ENCODE data around the gene HOXA9.

Gene HOXA9

GRCh38 chr7:27141923-27142579 is 23.3 kb downstream of the HOXA9 start (continued):
- TF ChIP-seq ZC3H10 (CRISPR knock-in tag; IDR thresholded peaks at IDR 0.05) = no peak
- no peak for TF ChIP-seq ZFP30 (CRISPR knock-in tag; IDR thresholded peaks at IDR 0.05)
- no peak for TF ChIP-seq POU6F1 (CRISPR knock-in tag; IDR thresholded peaks at IDR 0.05; ENCODE audit: borderline replicate concordance, low read depth)
- TF ChIP-seq ARNTL (CRISPR knock-in tag; IDR thresholded peaks at IDR 0.05; ENCODE audit: borderline replicate concordance, low read depth) = no peak
- no peak for TF ChIP-seq ESRRG (CRISPR knock-in tag; IDR thresholded peaks at IDR 0.05)
- no peak for TF ChIP-seq TCF4 (CRISPR knock-in tag; IDR thresholded peaks at IDR 0.05; ENCODE audit: borderline replicate concordance)
- TF ChIP-seq TSHZ2 (CRISPR knock-in tag; IDR thresholded peaks at IDR 0.05) = no peak
- TF ChIP-seq CSDC2 (CRISPR knock-in tag; IDR thresholded peaks at IDR 0.05) = no peak
- TF ChIP-seq ZNF70 (CRISPR knock-in tag; IDR thresholded peaks at IDR 0.05) = no peak

GRCh38 chr7:27141137-27141922 is 24.0 kb downstream of the HOXA9 start:
- no peak for TF ChIP-seq ZNF70 (CRISPR knock-in tag; IDR thresholded peaks at IDR 0.05)
- TF ChIP-seq BACH2 (CRISPR knock-in tag; IDR thresholded peaks at IDR 0.05; ENCODE audit: borderline replicate concordance) = no peak
- TF ChIP-seq TSHZ2 (CRISPR knock-in tag; IDR thresholded peaks at IDR 0.05) = no peak
- TF ChIP-seq OSR1 (CRISPR knock-in tag; IDR thresholded peaks at IDR 0.05) = no peak
- TF ChIP-seq ZNF8 (CRISPR knock-in tag; IDR thresholded peaks at IDR 0.05) = no peak
- TF ChIP-seq CSDC2 (CRISPR knock-in tag; IDR thresholded peaks at IDR 0.05) = no peak
- TF ChIP-seq PATZ1 (CRISPR knock-in tag; IDR thresholded peaks at IDR 0.05; ENCODE audit: borderline replicate concordance) = no peak
- no peak for TF ChIP-seq CSRNP3 (CRISPR knock-in tag; IDR thresholded peaks at IDR 0.05)
- no peak for TF ChIP-seq PPARA (CRISPR knock-in tag; IDR thresholded peaks at IDR 0.05; ENCODE audit: borderline replicate concordance)
- no peak for TF ChIP-seq GLIS3 (CRISPR knock-in tag; IDR thresholded peaks at IDR 0.05)
- no peak for TF ChIP-seq ZC3H10 (CRISPR knock-in tag; IDR thresholded peaks at IDR 0.05)
- no peak for TF ChIP-seq POU6F1 (CRISPR knock-in tag; IDR thresholded peaks at IDR 0.05; ENCODE audit: borderline replicate concordance, low read depth)
- TF ChIP-seq ARNTL (CRISPR knock-in tag; IDR thresholded peaks at IDR 0.05; ENCODE audit: borderline replicate concordance, low read depth) = no peak
- no peak for TF ChIP-seq SNAI2 (CRISPR knock-in tag; IDR thresholded peaks at IDR 0.05)
- TF ChIP-seq ESRRG (CRISPR knock-in tag; IDR thresholded peaks at IDR 0.05) = no peak
- TF ChIP-seq TCF4 (CRISPR knock-in tag; IDR thresholded peaks at IDR 0.05; ENCODE audit: borderline replicate concordance) = no peak
- TF ChIP-seq ISL1 (CRISPR knock-in tag; IDR thresholded peaks at IDR 0.05) = no peak
- TF ChIP-seq ZFP30 (CRISPR knock-in tag; IDR thresholded peaks at IDR 0.05) = no peak

More at GRCh38 chr7:27141137-27141922, 24.0 kb downstream of the HOXA9 start:
- ATAC-seq = no peak
